ENCODE measurements around the gene GNAT1.

GRCh38 chr3:50231581-50231980 is 40.2 kb downstream of the GNAT1 start:
- TF ChIP-seq CTCF (IDR thresholded peaks at IDR 0.05) (no peak), POLR2AphosphoS5 (IDR thresholded peaks at IDR 0.05) (no peak), EP300 (IDR thresholded peaks at IDR 0.05) (no peak), POLR2A (IDR thresholded peaks at IDR 0.05) (no peak)

Data from upper lobe of left lung (tissue), 4 donors.